ENCODE measurements around the gene PTAFR. TPM values are rescaled to one million over a fixed set of nuclear protein-coding genes. Genes with fewer than 3 reads are reported as not detected.
"Not testable (repeated sequence)": the region's sequence is repeated elsewhere in the genome, so short reads cannot be mapped to it uniquely, and the experiment has no call there.

The PTAFR gene
- polyA plus RNA-seq, 1 experiment: 0.12 TPM

DNA sequence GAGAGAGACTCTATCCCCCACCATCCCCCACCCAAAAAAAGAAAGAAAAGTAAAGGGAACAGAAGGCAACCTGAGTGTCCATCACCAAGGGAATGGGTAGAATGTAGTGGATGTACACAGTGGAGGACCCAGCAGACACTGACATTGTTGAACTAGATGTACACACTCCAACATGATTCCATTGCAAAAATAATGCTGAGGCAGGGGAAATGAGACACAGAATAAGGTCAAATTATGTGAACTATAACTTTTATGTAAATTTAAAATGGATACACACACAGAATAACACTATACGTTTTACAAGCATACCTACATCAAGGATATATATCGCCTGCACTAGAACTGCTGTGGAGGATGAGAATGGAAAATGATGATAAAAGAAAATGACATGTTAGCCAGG is 34.8 kb downstream of the PTAFR start:
- ChIA-PET POLR2A (no interaction called here), CTCF (no interaction called here)
- TF ChIP-seq CTCF (IDR thresholded peaks at IDR 0.05; ENCODE audit: low read depth, low read length): no peak
- Histone ChIP-seq H3K9me3 (ENCODE audit: control insufficient read depth, insufficient read depth, low read length) (no peaks in the 10 kb centered on the region; the same call in 1 of the 2 replicates), H3K4me3 (ENCODE audit: low read depth, low read length) (no peak overlapping the region), H3K27me3 (ENCODE audit: control insufficient read depth, insufficient read depth, low read length) (no peaks in the 10 kb centered on the region), H3K27ac (ENCODE audit: low read depth, low read length) (no peak overlapping the region)
- DNase-seq (ENCODE audit: low read depth, low spot score): no peak

GRCh38 chr1:28139866-28140265 is 36.6 kb downstream of the PTAFR start:
- H3K27ac ChIP-seq (ENCODE audit: low read depth, low read length); H3K27me3 ChIP-seq (ENCODE audit: control insufficient read depth, insufficient read depth, low read length); H3K9me3 ChIP-seq (ENCODE audit: control insufficient read depth, insufficient read depth, low read length); DNase-seq (ENCODE audit: low read depth, low spot score); POLR2A ChIA-PET; H3K4me3 ChIP-seq (ENCODE audit: low read depth, low read length): not testable (repeated sequence)
- CTCF ChIA-PET: interaction anchor here (0.6 kb wide), 1 partner anchor 110 kb away, joined by 3 read pairs; no protein-coding TSS in a partner anchor

GRCh38 chr1:28139025-28139712 is 37.3 kb downstream of the PTAFR start:
- Histone ChIP-seq H3K27ac (ENCODE audit: low read depth, low read length) (peak overlapping the region; percentile 0), H3K4me3 (ENCODE audit: low read depth, low read length) (no peak overlapping the region), H3K27me3 (ENCODE audit: control insufficient read depth, insufficient read depth, low read length) (no peaks in the 10 kb centered on the region), H3K9me3 (ENCODE audit: control insufficient read depth, insufficient read depth, low read length) (no peaks in the 10 kb centered on the region)
- DNase-seq (ENCODE audit: low read depth, low spot score): no peak
- ChIA-PET POLR2A (no interaction called here), CTCF (no interaction called here)
- no peak for TF ChIP-seq CTCF (IDR thresholded peaks at IDR 0.05; ENCODE audit: low read depth, low read length)

DNA sequence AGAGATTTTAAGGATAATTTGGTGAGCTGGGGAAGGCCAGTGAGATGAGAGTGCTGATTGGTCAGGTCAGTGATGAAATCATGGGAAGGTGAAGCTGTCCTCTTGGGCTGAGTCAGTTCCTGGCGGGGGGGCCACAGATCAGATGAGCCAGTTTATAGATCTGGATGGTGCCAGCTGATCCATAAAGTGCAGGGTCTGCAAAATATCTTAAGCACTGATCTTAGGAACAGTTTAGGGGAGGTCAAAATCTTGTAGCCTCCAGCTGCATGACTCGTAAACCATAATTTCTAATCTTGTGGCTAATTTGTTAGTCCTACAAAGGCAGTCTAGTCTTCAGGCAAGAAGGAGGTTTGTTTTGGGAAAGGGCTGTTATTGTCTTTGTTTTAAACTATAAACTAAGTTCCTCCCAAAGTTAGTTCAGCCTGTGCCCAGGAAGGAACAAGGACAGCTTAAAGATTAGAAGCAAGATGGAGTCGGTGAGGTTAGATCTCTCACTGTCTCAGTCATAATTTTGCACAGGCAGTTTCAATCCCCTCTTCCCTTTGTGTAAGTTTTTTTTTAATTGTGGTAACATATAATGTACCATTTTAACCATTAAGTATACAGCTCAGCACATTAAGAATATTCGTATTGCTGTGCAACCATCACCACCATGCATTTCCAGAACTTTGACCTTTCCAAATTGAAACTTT is 39.4 kb downstream of the PTAFR start:
- Histone ChIP-seq H3K9me3 (ENCODE audit: control insufficient read depth, insufficient read depth, low read length) (peaks cover 10% of the 10 kb centered on the region; the same call in 1 of the 2 replicates), H3K4me3 (ENCODE audit: low read depth, low read length) (no peak overlapping the region), H3K27me3 (ENCODE audit: control insufficient read depth, insufficient read depth, low read length) (no peaks in the 10 kb centered on the region), H3K27ac (ENCODE audit: low read depth, low read length) (no peak overlapping the region)
- DNase-seq (ENCODE audit: low read depth, low spot score): no peak
- ChIA-PET CTCF (no interaction called here), POLR2A (interaction anchor here (1.1 kb wide), 1 partner anchor 99 kb away, joined by 3 read pairs; the partner anchor contains the start of gene ATP5IF1)
- TF ChIP-seq CTCF (IDR thresholded peaks at IDR 0.05; ENCODE audit: low read depth, low read length): no peak

DNA sequence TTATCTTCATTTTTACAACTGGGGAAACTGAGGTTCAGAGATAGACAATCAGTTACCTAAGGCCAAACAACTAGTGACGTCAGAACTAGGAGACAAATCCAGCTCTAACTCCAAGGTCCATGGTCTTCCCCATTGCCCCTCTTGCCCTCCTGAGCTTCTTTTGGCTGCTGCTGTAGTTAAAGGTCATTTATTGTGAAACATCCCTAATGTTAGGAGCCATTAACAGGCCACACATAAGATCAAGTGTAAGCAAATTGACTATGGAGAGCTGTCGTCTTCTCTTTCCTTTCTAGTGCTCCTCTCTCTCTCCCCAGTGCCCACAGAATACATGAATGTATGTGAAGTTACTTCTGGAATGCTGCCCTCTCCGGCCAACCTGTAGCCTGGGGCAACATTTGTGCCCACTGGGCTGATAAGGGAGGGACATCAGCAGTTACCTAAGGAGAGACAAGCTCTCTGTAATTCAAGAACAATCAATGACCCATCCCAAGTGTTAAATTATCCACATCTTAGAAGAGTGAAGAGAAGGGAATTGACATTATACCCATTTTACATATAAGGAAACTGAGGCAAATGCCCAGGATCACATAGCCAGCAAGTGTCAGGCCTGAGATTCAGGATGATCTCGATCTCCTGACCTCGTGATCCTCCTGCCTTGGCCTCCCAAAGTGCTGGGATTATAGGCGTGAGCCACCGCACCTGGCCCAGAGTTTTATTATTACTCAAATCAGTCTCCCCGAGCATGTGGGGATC is 40.1 kb downstream of the PTAFR start:
- Histone ChIP-seq H3K27ac (ENCODE audit: low read depth, low read length) (no peak overlapping the region), H3K9me3 (ENCODE audit: control insufficient read depth, insufficient read depth, low read length) (peaks cover 10% of the 10 kb centered on the region; the same call in 1 of the 2 replicates), H3K27me3 (ENCODE audit: control insufficient read depth, insufficient read depth, low read length) (no peaks in the 10 kb centered on the region), H3K4me3 (ENCODE audit: low read depth, low read length) (no peak overlapping the region)
- TF ChIP-seq CTCF (IDR thresholded peaks at IDR 0.05; ENCODE audit: low read depth, low read length): no peak
- CTCF ChIA-PET: interaction anchor here (1.5 kb wide), 1 partner anchor 73 kb away, joined by 6 read pairs; no protein-coding TSS in a partner anchor
- POLR2A ChIA-PET: interaction anchor here (0.6 to 1.1 kb wide), 3 partner anchors 17 to 99 kb away, joined by 3 read pairs; partner anchors contain the start of gene ATP5IF1
- no peak for DNase-seq (ENCODE audit: low read depth, low spot score)

Measured in AG04450 (cell line).